Fibroblast of lung (primary cell): ENCODE results near the gene THAP8.

Source experiments
- EZH2 ChIP-seq: IDR thresholded peaks from 2 replicates; pipeline ENCODE4 v1.5.1; 2012; ENCODE audit warnings: low read length, control low read depth, mild to moderate bottlenecking; ENCODE audit errors: missing control alignments
- TF ChIP-seq, protein P1 (sequence below), 2 donors: IDR thresholded peaks in 1 of 2; conservative IDR thresholded peaks in 1 of 2; 1 replicate in 1 of 2; 2 replicates in 1 of 2; pipeline ENCODE4 v1.5.1; 2011 to 2012; ENCODE audit warnings: low read length in 2 of 2, control low read depth in 1 of 2, inconsistent platforms in 1 of 2, low read depth in 1 of 2, mild to moderate bottlenecking in 1 of 2

DNA sequence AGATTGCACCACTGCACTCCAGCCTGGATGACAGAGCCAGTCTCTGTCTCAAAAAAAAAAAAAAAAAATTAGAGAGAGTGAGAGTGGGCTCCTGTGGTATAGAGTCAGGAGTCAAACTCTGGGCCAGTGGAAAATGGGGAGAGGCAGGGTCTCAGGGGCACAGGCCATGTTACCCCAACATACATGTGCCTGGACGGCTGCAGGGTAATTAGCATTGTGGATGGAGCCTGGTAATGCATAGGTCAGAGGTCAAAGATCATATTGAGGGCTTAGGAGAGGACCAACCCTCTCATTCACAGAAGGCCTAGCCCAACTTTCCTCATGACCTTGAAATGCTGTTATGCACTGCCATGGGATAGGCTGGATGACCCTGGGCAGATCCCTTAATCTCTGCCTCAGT is 28.5 kb downstream of the THAP8 start:
- TF ChIP-seq, protein P1, sequence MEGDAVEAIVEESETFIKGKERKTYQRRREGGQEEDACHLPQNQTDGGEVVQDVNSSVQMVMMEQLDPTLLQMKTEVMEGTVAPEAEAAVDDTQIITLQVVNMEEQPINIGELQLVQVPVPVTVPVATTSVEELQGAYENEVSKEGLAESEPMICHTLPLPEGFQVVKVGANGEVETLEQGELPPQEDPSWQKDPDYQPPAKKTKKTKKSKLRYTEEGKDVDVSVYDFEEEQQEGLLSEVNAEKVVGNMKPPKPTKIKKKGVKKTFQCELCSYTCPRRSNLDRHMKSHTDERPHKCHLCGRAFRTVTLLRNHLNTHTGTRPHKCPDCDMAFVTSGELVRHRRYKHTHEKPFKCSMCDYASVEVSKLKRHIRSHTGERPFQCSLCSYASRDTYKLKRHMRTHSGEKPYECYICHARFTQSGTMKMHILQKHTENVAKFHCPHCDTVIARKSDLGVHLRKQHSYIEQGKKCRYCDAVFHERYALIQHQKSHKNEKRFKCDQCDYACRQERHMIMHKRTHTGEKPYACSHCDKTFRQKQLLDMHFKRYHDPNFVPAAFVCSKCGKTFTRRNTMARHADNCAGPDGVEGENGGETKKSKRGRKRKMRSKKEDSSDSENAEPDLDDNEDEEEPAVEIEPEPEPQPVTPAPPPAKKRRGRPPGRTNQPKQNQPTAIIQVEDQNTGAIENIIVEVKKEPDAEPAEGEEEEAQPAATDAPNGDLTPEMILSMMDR (conservative IDR thresholded peaks at IDR 0.05 in 1 of 2, IDR thresholded peaks at IDR 0.05 in 1 of 2; ENCODE audit: low read depth in 1 of 2, low read length in 2 of 2), result no peak
- no peak for TF ChIP-seq EZH2
